HFFc6 (cell line): ENCODE measurements around the gene KCNH5. TPM values are rescaled to one million over a fixed set of nuclear protein-coding genes. Genes with fewer than 3 reads are reported as not detected.

ENCODE experiments used
- DNase-seq: peaks from one replicate; pipeline ENCODE4 v3.0.0-alpha.2; 2018
- H3K27ac Mint-ChIP-seq: 2 replicates; pipeline ENCODE4 v1.8.0; 2020; ENCODE audit warnings: mild to moderate bottlenecking, mixed read lengths
- H3K27me3 Mint-ChIP-seq: 2 replicates; pipeline ENCODE4 v1.8.0; 2021; ENCODE audit warnings: mild to moderate bottlenecking, moderate library complexity, mixed read lengths; ENCODE audit not compliant: insufficient read depth
- H3K36me3 Mint-ChIP-seq: 2 replicates; pipeline ENCODE4 v1.8.0; 2021; ENCODE audit warnings: low read depth, mixed read lengths
- H3K4me1 Mint-ChIP-seq: 2 replicates; pipeline ENCODE4 v1.8.0; 2020; ENCODE audit warnings: low read depth, mixed read lengths
- H3K4me3 Mint-ChIP-seq: 2 replicates; pipeline ENCODE4 v1.8.0; 2020; ENCODE audit warnings: mild to moderate bottlenecking, moderate library complexity, mixed read lengths
- H3K9me3 Mint-ChIP-seq: 2 replicates; pipeline ENCODE4 v1.8.0; 2020; ENCODE audit warnings: mild to moderate bottlenecking, mixed read lengths
- total RNA-seq, 6 experiments: library from RNA; stranded (reverse); fragmentation: NEBNext Ultra II Directional; extraction: Animal tissue kit (Norgen Biotek cat#: 25700); gene quantifications; 2 replicates in 1 of 6; 3 replicates in 5 of 6; pipeline ENCODE4 v1.2.3, GENCODE V29; 2021
- TF ChIP-seq, protein P1 (sequence below): fragments of 200-600 bp; sonication (generic); IDR thresholded peaks from 2 replicates; pipeline ENCODE4 v1.5.0; 2021; ENCODE audit warnings: antibody characterized with exemption, mild to moderate bottlenecking

KCNH5 gene
- total RNA-seq, 6 experiments from 2014 or later, result not detected

DNA sequence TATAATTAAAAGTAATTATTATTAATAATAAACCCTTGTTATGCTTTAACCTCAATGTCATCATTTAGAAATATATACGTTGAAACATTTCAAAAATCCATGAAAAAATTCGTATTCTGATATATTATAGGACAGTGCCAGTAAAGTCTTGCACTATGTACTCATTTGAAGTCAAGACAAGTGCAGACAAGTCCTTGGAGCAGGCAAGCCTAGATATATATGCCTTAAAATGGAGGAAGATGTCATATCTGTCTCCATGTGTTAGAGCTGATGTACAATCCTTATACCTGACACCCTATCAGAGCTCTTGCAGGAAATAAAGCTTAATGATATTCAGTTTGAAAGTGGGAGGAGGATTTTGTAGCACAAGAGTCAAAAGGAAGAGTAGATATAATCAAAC is 310.4 kb downstream of the KCNH5 start:
- peaks cover 21% of the 10 kb centered on the region for H3K9me3 Mint-ChIP-seq
- no peak for DNase-seq
- H3K36me3 Mint-ChIP-seq, result no peaks in the 10 kb centered on the region
- no peak overlapping the region for H3K27ac Mint-ChIP-seq
- TF ChIP-seq, protein P1, sequence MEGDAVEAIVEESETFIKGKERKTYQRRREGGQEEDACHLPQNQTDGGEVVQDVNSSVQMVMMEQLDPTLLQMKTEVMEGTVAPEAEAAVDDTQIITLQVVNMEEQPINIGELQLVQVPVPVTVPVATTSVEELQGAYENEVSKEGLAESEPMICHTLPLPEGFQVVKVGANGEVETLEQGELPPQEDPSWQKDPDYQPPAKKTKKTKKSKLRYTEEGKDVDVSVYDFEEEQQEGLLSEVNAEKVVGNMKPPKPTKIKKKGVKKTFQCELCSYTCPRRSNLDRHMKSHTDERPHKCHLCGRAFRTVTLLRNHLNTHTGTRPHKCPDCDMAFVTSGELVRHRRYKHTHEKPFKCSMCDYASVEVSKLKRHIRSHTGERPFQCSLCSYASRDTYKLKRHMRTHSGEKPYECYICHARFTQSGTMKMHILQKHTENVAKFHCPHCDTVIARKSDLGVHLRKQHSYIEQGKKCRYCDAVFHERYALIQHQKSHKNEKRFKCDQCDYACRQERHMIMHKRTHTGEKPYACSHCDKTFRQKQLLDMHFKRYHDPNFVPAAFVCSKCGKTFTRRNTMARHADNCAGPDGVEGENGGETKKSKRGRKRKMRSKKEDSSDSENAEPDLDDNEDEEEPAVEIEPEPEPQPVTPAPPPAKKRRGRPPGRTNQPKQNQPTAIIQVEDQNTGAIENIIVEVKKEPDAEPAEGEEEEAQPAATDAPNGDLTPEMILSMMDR, result no peak
- no peak overlapping the region for H3K4me3 Mint-ChIP-seq
- H3K27me3 Mint-ChIP-seq, result no peaks in the 10 kb centered on the region
- no peaks in the 10 kb centered on the region for H3K4me1 Mint-ChIP-seq

DNA sequence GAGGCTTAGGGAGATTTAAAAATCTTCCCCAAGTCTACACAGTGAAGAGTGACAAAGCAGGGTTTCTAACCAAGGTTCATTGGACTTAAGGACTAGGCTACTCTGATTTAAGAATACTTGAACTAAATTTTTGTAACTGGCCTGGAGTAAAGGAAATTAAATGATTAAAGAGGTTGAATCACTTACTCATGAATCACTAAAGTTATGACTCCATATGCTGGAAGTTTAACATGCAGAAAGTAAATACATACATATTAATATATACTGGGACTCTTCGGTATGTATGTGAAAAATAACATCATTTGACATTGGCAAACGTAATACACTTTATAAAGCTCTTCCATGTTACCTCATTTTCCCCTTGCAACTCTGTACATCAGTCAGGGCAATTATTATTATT is 322.9 kb downstream of the KCNH5 start:
- H3K4me3 Mint-ChIP-seq, result no peak overlapping the region
- H3K4me1 Mint-ChIP-seq, result no peaks in the 10 kb centered on the region
- H3K9me3 Mint-ChIP-seq, result peaks cover 31% of the 10 kb centered on the region
- H3K36me3 Mint-ChIP-seq, result no peaks in the 10 kb centered on the region
- TF ChIP-seq, protein P1, result no peak
- peaks cover 1% of the 10 kb centered on the region; the same call in 1 of the 2 replicates for H3K27me3 Mint-ChIP-seq
- no peak for DNase-seq
- H3K27ac Mint-ChIP-seq, result no peak overlapping the region

DNA sequence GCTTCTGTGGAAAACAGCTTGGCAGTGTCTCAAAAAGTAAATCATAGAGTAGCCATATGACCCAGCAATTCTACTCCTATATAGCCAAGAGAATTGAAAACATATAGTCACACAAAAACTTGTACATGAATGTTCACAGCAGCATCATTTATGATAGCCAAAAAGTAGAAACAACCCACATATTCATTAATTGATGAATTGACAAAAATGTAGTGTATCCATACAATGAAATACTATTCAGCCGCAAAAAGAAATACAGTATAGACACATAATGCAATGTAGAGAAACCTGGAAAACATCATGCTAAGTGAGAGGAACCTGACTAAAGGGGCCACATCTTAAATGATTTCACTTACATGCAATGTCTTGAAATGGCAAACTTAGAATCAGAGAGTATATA is 326.6 kb downstream of the KCNH5 start:
- TF ChIP-seq, protein P1, result no peak

DNA sequence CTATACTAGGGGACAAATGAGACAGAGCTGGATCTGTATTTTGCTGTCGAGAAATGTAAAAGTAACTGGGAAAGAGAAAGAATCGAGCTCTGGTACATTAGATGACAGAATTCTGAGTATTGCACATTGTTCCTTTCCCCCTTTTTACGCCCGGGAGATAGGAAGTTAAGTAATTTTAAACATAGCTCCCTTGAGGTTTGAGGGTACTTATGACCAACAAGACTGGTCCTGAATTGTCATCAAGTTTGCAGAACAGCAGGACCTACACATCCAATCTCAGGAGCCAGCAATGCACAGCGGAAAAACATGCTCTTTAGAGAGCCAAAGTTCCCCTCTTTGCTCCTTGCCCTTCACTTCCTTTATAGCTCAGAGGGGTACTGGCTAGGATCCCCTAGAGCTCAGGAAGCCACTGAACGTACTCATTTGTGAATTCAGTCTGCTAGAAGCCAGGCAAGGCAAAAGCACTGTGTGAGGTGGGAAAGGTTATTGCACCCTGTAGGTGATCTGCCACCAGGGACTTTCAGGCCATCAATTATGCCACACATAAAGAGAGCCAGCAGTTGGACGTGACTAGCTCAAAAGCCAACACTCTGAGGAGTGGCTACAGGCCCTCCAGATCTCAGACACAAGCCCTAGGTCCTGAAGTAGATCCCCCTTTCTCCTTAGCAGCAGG is 333.8 kb downstream of the KCNH5 start:
- Mint-ChIP-seq H3K27me3 (no peaks in the 10 kb centered on the region), H3K9me3 (peaks cover 16% of the 10 kb centered on the region), H3K36me3 (no peaks in the 10 kb centered on the region), H3K27ac (no peak overlapping the region), H3K4me1 (no peaks in the 10 kb centered on the region), H3K4me3 (no peak overlapping the region)
- TF ChIP-seq, protein P1, result no peak
- no peak for DNase-seq

More for the DNA sequence above, 326.6 kb downstream of the KCNH5 start:
- Mint-ChIP-seq H3K4me1 (no peaks in the 10 kb centered on the region), H3K9me3 (peaks cover 36% of the 10 kb centered on the region), H3K4me3 (no peak overlapping the region), H3K27ac (no peak overlapping the region), H3K36me3 (no peaks in the 10 kb centered on the region), H3K27me3 (peaks cover 1% of the 10 kb centered on the region; the same call in 1 of the 2 replicates)
- DNase-seq, result no peak

DNA sequence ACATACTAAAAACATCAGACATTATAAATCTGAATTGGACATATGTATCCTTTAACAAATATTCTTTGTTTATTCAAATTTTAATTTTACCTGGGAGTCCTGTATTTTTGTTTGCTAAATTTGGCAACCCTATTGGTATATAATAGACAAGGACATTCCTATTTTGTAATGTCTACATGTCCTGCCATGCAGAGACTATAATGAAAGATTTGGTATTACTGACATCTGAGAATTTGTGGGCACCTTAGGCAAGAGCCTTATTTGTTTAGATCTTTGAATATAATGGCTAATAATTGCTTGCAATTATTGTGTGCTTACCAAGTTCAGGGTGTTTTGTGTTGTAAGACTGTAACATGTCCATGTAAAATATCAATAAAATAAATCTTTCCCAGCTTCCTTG is 334.4 kb downstream of the KCNH5 start:
- no peak for DNase-seq
- H3K4me1 Mint-ChIP-seq, result no peaks in the 10 kb centered on the region
- TF ChIP-seq, protein P1, result no peak
- H3K4me3 Mint-ChIP-seq, result no peak overlapping the region
- no peak overlapping the region for H3K27ac Mint-ChIP-seq
- H3K27me3 Mint-ChIP-seq, result no peaks in the 10 kb centered on the region
- peaks cover 17% of the 10 kb centered on the region for H3K9me3 Mint-ChIP-seq
- H3K36me3 Mint-ChIP-seq, result no peaks in the 10 kb centered on the region
